Fibroblast of villous mesenchyme (primary cell): Measurements from ENCODE around the gene PIGS. TPM values are rescaled to one million over a fixed set of nuclear protein-coding genes. Genes with fewer than 3 reads are reported as not detected.
"Not testable (repeated sequence)": the region's sequence is repeated elsewhere in the genome, so short reads cannot be mapped to it uniquely, and the experiment has no call there.

Experiments used
- DNase-seq: peaks from one replicate; pipeline ENCODE4 v3.0.0-alpha.2; 2010; ENCODE audit warnings: low read depth
- H3K4me3 ChIP-seq: 2 replicates; pipeline ENCODE4 v1.5.1; 2011; ENCODE audit warnings: low read depth, mild to moderate bottlenecking, low read length
- CTCF ChIP-seq: IDR thresholded peaks from 2 replicates; pipeline ENCODE4 v1.5.1; 2012; ENCODE audit warnings: low read depth, mild to moderate bottlenecking, low read length; ENCODE audit not compliant: insufficient read depth
- total RNA-seq: library from RNA; depleted of rRNA; stranded (reverse); fragments of >200 nt; gene quantifications from 2 replicates; pipeline ENCODE4 v1.2.3, GENCODE V29; 2012

PIGS gene
- total RNA-seq, 1 donor: 52.7 TPM

DNA sequence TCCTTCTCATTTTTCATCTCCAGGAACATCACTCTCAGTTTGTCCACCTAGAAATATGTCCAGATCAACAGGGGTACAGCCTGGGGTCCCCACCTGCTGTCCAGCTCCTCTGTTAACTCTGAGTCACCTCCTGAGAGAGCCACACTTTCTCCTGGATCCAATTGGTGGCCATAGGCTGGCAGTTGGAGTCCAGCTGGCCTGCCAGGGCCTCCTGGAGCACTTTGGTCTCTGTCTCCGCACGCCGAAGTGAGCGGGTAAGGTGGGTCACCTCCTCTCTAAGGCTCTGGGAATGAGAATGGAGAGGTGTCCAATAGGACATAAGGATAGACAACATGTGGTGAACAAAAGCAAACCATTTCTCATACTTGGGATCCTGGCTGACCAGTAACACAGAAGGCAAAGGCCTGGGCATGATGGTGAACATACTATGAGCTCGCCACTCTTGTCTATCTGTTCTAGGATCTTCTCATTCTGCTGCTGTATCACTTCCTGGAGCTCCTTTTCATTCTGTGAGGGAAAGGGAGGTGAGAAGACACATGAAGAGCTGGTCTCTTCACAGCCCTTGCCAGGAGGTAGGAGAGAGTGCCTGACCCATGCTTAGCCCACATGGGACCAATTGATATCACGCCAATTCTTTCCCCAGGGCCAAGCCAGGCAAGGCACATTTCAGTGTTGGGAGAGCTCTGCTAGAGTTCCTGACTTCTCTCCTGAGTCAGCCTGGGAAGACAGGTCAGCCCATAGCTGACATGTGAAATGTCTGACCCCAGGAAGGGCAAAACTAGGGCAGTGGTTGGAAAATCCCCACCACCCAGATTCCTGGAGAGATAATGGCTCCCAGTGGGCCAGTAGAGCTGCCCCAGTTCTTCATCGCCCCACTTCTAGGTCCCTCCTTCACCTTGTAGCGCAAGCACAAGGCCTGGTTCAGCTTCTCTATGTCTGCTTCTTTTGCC is 7.2 kb upstream of the PIGS start:
- no peak for DNase-seq
- no peak for TF ChIP-seq CTCF
- H3K4me3 ChIP-seq: no peak overlapping the region

DNA sequence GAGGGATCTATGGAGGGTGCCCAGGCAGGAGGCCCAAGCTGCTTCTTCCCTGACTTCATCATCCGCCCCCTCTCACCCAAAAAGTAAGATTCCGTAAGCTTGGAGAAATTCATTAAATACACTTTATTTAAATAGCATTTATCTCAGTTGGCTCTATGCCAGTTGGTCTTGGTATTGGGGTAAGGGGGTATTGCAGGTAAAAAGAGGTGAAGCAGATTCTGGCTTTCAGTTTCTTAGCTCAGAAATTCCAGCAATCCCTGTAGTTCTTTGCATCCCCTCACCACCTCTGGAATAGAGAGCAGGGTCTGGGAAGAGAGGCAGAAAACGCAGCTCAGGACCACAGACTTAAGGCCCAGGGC is 6.1 kb upstream of the PIGS start:
- no peak for DNase-seq
- TF ChIP-seq CTCF: no peak
- no peak overlapping the region for H3K4me3 ChIP-seq

GRCh38 chr17:28576758-28577465 is 5.6 kb upstream of the PIGS start, which contains the start of gene ALDOC:
Gene ALDOC, minus strand, starts transcription at chr17:28576895. Its CDS starts 1,363 bp downstream, at chr17:28575532.
- TF ChIP-seq CTCF: no peak
- DNase-seq: peak; percentile 91
- H3K4me3 ChIP-seq: peak within 1 kb of the TSS; percentile 48

DNA sequence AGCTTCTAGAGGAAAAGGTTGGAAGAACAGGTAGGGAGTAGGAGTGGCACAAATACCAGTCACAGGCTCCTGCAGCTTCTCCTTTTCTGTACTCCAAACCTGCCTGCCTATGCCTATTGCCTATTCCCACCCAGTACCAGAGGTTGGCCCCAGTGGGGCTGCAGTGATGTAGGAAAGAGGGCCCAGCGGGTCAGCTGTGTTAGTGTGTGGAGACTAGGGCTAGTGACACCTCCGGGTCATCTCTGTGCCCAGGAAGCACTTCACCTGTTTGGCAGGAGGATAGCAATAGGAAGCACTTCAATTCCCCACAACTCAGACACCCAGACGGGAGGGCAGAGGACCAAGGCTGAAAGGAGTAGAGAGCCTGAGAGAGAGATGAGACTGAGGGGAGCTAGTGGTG is 4.7 kb upstream of the PIGS start:
- not testable (repeated sequence) for DNase-seq, H3K4me3 ChIP-seq

- no peak for TF ChIP-seq CTCF
- H3K4me3 ChIP-seq: no peak overlapping the region
- no peak for DNase-seq
These were observed 3.9 kb upstream of the PIGS start for GRCh38 chr17:28575126-28575795.

DNA sequence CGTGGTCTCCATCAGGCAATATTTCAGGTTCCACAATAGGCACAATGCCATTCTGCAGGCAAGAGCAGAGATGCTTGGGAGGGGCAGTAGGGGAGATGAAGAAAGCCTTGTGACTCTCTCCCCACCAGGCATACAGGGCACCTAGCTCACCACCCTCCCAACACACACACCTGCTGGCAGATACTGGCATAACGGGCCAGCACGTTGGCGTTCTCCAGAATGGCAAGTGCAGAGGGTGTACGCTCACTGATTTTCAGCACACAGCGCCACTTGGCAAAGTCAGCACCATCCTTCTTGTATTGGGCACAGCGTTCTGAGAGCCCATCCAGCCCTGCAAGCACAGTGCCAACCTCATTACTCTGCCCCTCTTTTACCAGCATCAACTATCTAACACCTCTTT is 3.2 kb upstream of the PIGS start:
- DNase-seq: no peak
- H3K4me3 ChIP-seq: no peak overlapping the region
- TF ChIP-seq CTCF: no peak

- TF ChIP-seq CTCF: no peak
- H3K4me3 ChIP-seq: no peak overlapping the region
- no peak for DNase-seq
These were observed 2.7 kb upstream of the PIGS start for GRCh38 chr17:28573966-28574480.
